H1 (cell line): ENCODE results near the gene ANKS1B. TPM values are rescaled to one million over a fixed set of nuclear protein-coding genes. Genes with fewer than 3 reads are reported as not detected.

Source experiments
- CTCF ChIA-PET: fragments of 300-600 bp; sonication (Branson Sonifier 250); formaldehyde crosslinking; loops from one replicate; lab custom pipeline; 2021; ENCODE audit not compliant: partially characterized antibody; lab: Charles Lee
- POLR2A ChIA-PET: fragments of 300-600 bp; sonication (Branson Sonifier 250); formaldehyde crosslinking; loops from one replicate; lab custom pipeline; 2021; ENCODE audit warnings: inconsistent platforms; ENCODE audit not compliant: partially characterized antibody; lab: Charles Lee
- DNase-seq, 2 experiments: peaks; one replicate each; pipeline versions ENCODE4 v3.0.0 to v3.0.0-alpha.2; 2010 to 2022; ENCODE audit warnings: low spot score in 2 of 2, low read depth in 1 of 2, mixed read lengths in 1 of 2
- FAIRE-seq: peaks from 2 replicates; lab custom pipeline; 2011; peaks lifted over from hg19 to GRCh38; lab: Jason Lieb, UNC
- H2AFZ ChIP-seq: 2 replicates; pipeline ENCODE4 v1.8.1; 2012; ENCODE audit warnings: low read length, inconsistent platforms
- H2AK5ac ChIP-seq: 2 replicates; pipeline ENCODE4 v1.6.1; 2013; ENCODE audit warnings: low read depth, low read length
- H2BK120ac ChIP-seq: replicated peaks from 2 replicates; pipeline ENCODE3; 2013; ENCODE audit warnings: low read depth, low read length, inconsistent platforms
- H2BK12ac ChIP-seq: 2 replicates; pipeline ENCODE4 v1.6.1; 2013; ENCODE audit warnings: low read depth, low read length
- H2BK15ac ChIP-seq: 2 replicates; pipeline ENCODE4 v1.6.1; 2013; ENCODE audit warnings: low read length
- H2BK20ac ChIP-seq: 2 replicates; pipeline ENCODE4 v1.6.1; 2013; ENCODE audit warnings: low read length
- H2BK5ac ChIP-seq: 2 replicates; pipeline ENCODE4 v1.6.1; 2013; ENCODE audit warnings: low read depth, low read length
- H3K14ac ChIP-seq: 2 replicates; pipeline ENCODE4 v1.6.1; 2013; ENCODE audit warnings: inconsistent platforms; ENCODE audit not compliant: insufficient read length
- H3K18ac ChIP-seq: 2 replicates; pipeline ENCODE4 v1.6.1; 2013; ENCODE audit warnings: low read length; ENCODE audit errors: extremely low read depth
- H3K23ac ChIP-seq: 2 replicates; pipeline ENCODE4 v1.6.1; 2013; ENCODE audit warnings: inconsistent platforms; ENCODE audit not compliant: insufficient read length
- H3K23me2 ChIP-seq: 2 replicates; pipeline ENCODE4 v1.6.1; 2013; ENCODE audit warnings: low read depth, low read length
- H3K27ac ChIP-seq: 2 replicates; pipeline ENCODE4 v1.6.1; 2011; ENCODE audit warnings: low read depth, low read length, inconsistent platforms
- H3K27me3 ChIP-seq, 4 experiments: replicated peaks in 1 of 4; 1 replicate in 1 of 4; 2 replicates in 3 of 4; pipeline versions ENCODE4 v1.6.1 to v1.8.1; 2011 to 2013; ENCODE audit warnings: low read length in 3 of 4, mild to moderate bottlenecking in 3 of 4, inconsistent platforms in 2 of 4, mixed read lengths in 2 of 4, moderate library complexity in 1 of 4; ENCODE audit not compliant: control insufficient read depth in 3 of 4, insufficient read depth in 3 of 4; ENCODE audit errors: extremely low read depth in 1 of 4
- H3K36me3 ChIP-seq, 4 experiments: 2 replicates each; pipeline versions ENCODE4 v1.6.1 to v1.8.1; 2011 to 2013; ENCODE audit warnings: mild to moderate bottlenecking in 4 of 4, low read length in 3 of 4, moderate library complexity in 2 of 4, control low read depth in 1 of 4, inconsistent platforms in 1 of 4; ENCODE audit not compliant: insufficient read depth in 4 of 4, control insufficient read depth in 2 of 4
- H3K4ac ChIP-seq: replicated peaks from 2 replicates; pipeline ENCODE3; 2013; ENCODE audit warnings: low read length, low read depth, mixed read lengths, inconsistent platforms; ENCODE audit not compliant: insufficient read length
- H3K4me1 ChIP-seq, 4 experiments: replicated peaks in 1 of 4; 1 replicate in 1 of 4; 2 replicates in 3 of 4; pipeline versions ENCODE4 v1.6.1 to v1.8.1; 2011 to 2013; ENCODE audit warnings: low read length in 3 of 4, inconsistent platforms in 2 of 4, mixed read lengths in 1 of 4; ENCODE audit not compliant: insufficient read depth in 4 of 4, control insufficient read depth in 3 of 4
- H3K4me2 ChIP-seq, 2 experiments: 2 replicates each; pipeline versions ENCODE4 v1.6.1 to v1.8.1; 2011 to 2013; ENCODE audit warnings: low read depth in 2 of 2, low read length in 2 of 2, control low read depth in 1 of 2, inconsistent platforms in 1 of 2, mild to moderate bottlenecking in 1 of 2; ENCODE audit not compliant: insufficient read depth in 1 of 2
- H3K4me3 ChIP-seq, 4 experiments: fragments of 200-600, 300-600 bp in 1 of 4; sonication (generic), shearing (Covaris generic), sonication (Bioruptor Twin) in 1 of 4; 2 replicates each; pipeline versions ENCODE4 v1.5.1 to v1.8.1; 2011 to 2016; ENCODE audit warnings: low read length in 4 of 4, low read depth in 3 of 4, control low read depth in 2 of 4, inconsistent platforms in 2 of 4, mild to moderate bottlenecking in 2 of 4, mixed read lengths in 1 of 4, moderate library complexity in 1 of 4; ENCODE audit not compliant: insufficient read depth in 2 of 4; ENCODE audit errors: extremely low read depth in 1 of 4
- H3K56ac ChIP-seq: replicated peaks from 2 replicates; pipeline ENCODE3; 2013; ENCODE audit warnings: low read depth, mild to moderate bottlenecking, mixed read lengths, low read length, inconsistent platforms; ENCODE audit not compliant: insufficient read length
- H3K79me1 ChIP-seq: 2 replicates; pipeline ENCODE4 v1.6.1; 2013; ENCODE audit warnings: low read depth, low read length, control low read depth
- H3K79me2 ChIP-seq, 2 experiments: 2 replicates each; pipeline versions ENCODE4 v1.6.1 to v1.8.1; 2012 to 2013; ENCODE audit warnings: low read length in 2 of 2, mild to moderate bottlenecking in 2 of 2, inconsistent platforms in 1 of 2; ENCODE audit not compliant: insufficient read depth in 2 of 2, control insufficient read depth in 1 of 2
- H3K9ac ChIP-seq, 4 experiments: replicated peaks in 1 of 4; 1 replicate in 1 of 4; 2 replicates in 3 of 4; pipeline versions ENCODE4 v1.6.1 to v1.8.1; 2011 to 2013; ENCODE audit warnings: low read depth in 3 of 4, low read length in 3 of 4, control low read depth in 2 of 4, mild to moderate bottlenecking in 2 of 4, moderate library complexity in 2 of 4, inconsistent platforms in 1 of 4; ENCODE audit errors: extremely low read depth in 1 of 4
- H3K9me3 ChIP-seq, 2 experiments: 2 replicates each; pipeline versions ENCODE4 v1.6.1 to v1.8.1; 2012 to 2013; ENCODE audit warnings: mild to moderate bottlenecking in 2 of 2, moderate library complexity in 2 of 2, control low read depth in 1 of 2, inconsistent platforms in 1 of 2, low read depth in 1 of 2, low read length in 1 of 2, mixed read lengths in 1 of 2; ENCODE audit not compliant: insufficient read depth in 2 of 2
- H4K20me1 ChIP-seq, 2 experiments: replicated peaks in 1 of 2; 2 replicates each; pipeline versions ENCODE3 to v1.8.1; 2011 to 2013; ENCODE audit warnings: inconsistent platforms in 2 of 2, low read length in 2 of 2, mild to moderate bottlenecking in 1 of 2; ENCODE audit not compliant: insufficient read depth in 2 of 2, control insufficient read depth in 1 of 2
- H4K5ac ChIP-seq: 2 replicates; pipeline ENCODE4 v1.6.1; 2013; ENCODE audit warnings: low read length, low read depth, mixed read lengths, inconsistent platforms; ENCODE audit not compliant: insufficient read length
- H4K8ac ChIP-seq: 2 replicates; pipeline ENCODE4 v1.8.0; 2013; ENCODE audit warnings: mild to moderate bottlenecking, moderate library complexity, low read length, inconsistent platforms; ENCODE audit not compliant: insufficient read depth; ENCODE audit errors: extremely low read depth
- H4K91ac ChIP-seq: replicated peaks from 2 replicates; pipeline ENCODE3; 2013; ENCODE audit warnings: low read length, mixed read lengths, inconsistent platforms; ENCODE audit not compliant: insufficient read length
- CHD1 ChIP-seq: IDR thresholded peaks from 2 replicates; pipeline ENCODE4 v1.6.1; 2012; ENCODE audit warnings: low read depth, low read length, improper control_type of control experiment
- MAFK ChIP-seq: IDR thresholded peaks from 2 replicates; pipeline ENCODE4 v1.6.1; 2012; ENCODE audit warnings: low read depth, mild to moderate bottlenecking, improper control_type of control experiment, low read length
- polyA plus RNA-seq, 7 experiments: library from polyadenylated mRNA; depleted of rRNA in 3 of 7; stranded (reverse) in 5 of 7; unstranded in 2 of 7; fragments of >200 nt in 5 of 7; fragments of 200-250 nt in 2 of 7; gene quantifications; 1 replicate in 5 of 7; 2 replicates in 1 of 7; 4 replicates in 1 of 7; pipeline versions ENCODE4 v1.2.1 to v1.2.3, GENCODE V29; 2011 to 2013; ENCODE audit warnings: missing spikeins in 2 of 7, mixed read lengths in 2 of 7
- total RNA-seq: library from RNA; stranded (reverse); fragmentation: NEBNext Ultra II Directional; extraction: Animal tissue kit (Norgen Biotek cat#: 25700); gene quantifications from 2 replicates; pipeline ENCODE4 v1.2.1, GENCODE V29; 2021

ANKS1B gene
- total and polyA plus RNA-seq, 2 of the 8 experiments (the other 6 are each of a cell fraction or from before 2014, with no cell fraction given), result 2.7 to 6.1 TPM

- Histone ChIP-seq H4K20me1 (no peaks in the 10 kb centered on the region), H3K18ac (no peak overlapping the region), H2AK5ac (no peak overlapping the region), H2AFZ (no peak overlapping the region), H3K79me1 (no peaks in the 10 kb centered on the region), H3K9me3 (no peaks in the 10 kb centered on the region), H4K91ac (no peak overlapping the region), H2BK5ac (no peak overlapping the region), H4K8ac (no peak overlapping the region), H2BK15ac (no peak overlapping the region), H3K14ac (no peak overlapping the region), H3K36me3 (no peaks in the 10 kb centered on the region), H2BK20ac (no peak overlapping the region), H3K4me3 (no peak overlapping the region), H4K5ac (no peak overlapping the region), H3K23me2 (no peaks in the 10 kb centered on the region), H2BK120ac (no peak overlapping the region), H3K27me3 (no peaks in the 10 kb centered on the region), H3K23ac (no peak overlapping the region), H3K4me1 (no peaks in the 10 kb centered on the region; a peak in 2 of 7 replicates), H2BK12ac (no peak overlapping the region), H3K27ac (no peak overlapping the region), H3K4me2 (no peak overlapping the region), H3K9ac (no peak overlapping the region), H3K79me2 (no peaks in the 10 kb centered on the region), H3K56ac (no peak overlapping the region), H3K4ac (no peak overlapping the region)
- FAIRE-seq (no peak), DNase-seq (no peak)
- POLR2A ChIA-PET, result no interaction called here
- CTCF ChIA-PET, result no interaction called here
- no peak for TF ChIP-seq CHD1
- TF ChIP-seq MAFK, result peak; percentile 67; the same call in 1 of the 2 replicates
These were observed 505.6 kb downstream of the ANKS1B start for GRCh38 chr12:99479149-99479548.
